ELF-1 (cell line): Measurements from ENCODE around the gene PGR.
A peak's percentile ranks its signal among the peaks of the same experiment; 100 is the strongest.

ENCODE experiments used
- DNase-seq: peaks from one replicate; pipeline ENCODE4 v3.0.0-alpha.2; 2016; ENCODE audit warnings: low read depth, low spot score

Gene PGR

DNA sequence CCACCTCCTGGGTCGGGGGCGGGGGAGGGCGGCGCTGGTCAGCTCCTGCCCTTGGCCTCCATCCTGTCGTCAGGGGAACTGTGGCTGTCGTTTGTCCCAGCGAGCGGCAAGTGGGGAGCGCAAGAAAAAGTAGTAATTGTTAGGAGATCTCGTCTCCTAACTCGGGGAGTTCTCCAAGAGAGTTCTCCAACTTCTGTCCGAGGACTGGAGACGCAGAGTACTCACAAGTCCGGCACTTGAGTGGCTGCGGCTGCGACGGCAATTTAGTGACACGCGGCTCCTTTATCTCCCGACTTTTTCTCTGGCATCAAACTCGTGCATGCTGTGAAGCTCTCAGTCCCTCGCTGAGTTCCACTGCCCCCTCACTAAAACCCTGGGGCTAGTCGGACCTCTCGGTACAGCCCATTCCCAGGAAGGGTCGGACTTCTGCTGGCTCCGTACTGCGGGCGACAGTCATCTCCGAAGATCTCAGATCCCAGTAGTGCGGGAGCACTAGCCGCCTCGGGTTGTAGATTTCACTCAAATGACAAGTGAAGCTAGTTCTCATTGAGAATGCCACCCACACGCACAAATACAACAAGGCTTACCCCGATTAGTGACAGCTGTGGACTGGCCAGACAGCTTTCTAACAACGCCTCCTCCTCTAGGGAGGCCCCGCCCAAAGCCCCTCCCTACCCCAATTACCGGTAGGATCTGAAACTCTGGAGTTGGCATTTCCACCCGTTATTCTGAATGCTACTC, at the start of gene PGR:
TSS of gene PGR (minus strand) at position 611 of the 741 bp plus-strand sequence. CDS start 743 bp downstream, outside the sequence.
- peak; percentile 48 for DNase-seq

DNA sequence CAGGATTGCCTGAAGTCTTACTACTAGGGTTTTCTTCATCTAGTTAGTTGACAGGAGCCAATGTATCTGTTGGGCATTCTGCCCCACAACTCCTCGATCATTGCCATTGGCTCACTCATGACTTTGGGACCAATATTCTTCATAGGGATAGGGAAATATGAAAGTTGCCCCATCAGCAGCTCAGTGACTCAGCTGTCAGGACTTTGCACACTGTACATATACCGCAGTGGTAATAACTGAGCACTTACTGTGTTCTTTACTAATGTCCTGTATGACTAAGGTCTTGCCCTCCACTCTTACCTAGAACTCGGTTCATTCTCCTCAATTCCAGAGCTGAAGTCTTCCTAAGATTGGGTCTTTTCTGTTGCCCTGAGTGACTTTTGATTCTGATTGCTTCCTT, 46.8 kb upstream of the PGR start:
- no peak for DNase-seq

DNA sequence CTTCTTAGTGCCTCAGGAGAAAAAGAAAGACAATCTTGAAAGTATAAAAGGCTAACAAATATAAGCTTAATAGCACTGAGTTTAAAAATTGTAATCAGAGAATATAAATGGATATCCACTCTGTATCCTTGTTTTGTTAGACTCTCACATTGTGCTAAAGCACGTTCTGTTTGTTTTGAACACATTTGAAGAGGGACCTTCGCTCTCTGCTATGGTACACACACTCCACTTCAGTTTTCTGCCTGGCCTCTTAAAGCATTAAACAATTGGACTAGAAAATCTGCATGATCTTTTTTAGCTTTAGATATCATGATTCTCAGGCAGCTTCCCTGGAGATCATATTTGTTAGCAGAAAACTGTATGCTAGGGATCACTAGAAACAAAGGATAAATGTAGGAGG, 40.3 kb upstream of the PGR start:
- no peak for DNase-seq

DNA sequence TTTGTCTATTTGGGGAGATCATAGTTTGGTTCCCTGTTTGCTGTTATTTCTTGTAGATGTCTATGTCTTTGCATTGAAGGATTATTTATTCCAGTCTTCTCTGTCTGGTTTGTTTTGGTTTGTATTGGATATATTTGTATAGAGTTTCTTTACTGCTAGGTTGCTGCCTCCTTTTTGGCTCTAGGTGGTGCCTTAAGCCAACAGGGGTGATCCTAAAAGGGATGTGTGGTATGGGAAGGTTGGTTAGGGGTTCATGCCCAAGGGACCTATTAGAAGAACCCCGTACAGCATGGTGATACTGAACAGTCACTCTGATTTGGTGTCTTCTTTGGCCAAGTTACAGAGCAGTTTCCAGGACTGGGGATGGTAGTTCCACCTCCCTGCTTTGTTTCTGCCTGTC, 36.4 kb upstream of the PGR start:
- DNase-seq, result no peak

DNA sequence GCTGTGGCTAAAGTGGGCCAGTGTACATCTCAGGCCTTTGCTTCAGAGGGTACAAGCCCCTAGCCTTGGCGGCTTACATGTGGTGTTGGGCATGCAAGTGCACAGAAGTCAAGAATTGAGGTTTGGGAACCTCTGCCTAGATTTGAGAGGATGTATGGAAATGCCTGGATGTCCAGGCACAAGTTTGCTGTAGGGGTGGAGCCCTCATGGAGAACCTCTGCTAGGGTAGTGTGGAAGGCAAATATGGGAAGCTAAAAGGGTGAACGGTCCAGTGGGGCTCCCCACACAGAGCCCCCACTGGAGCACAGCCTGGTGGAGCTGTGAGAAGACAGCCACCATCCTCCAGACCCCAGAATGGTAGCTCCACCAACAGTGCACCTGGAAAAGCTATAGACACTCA, 28.5 kb upstream of the PGR start:
- no peak for DNase-seq

DNA sequence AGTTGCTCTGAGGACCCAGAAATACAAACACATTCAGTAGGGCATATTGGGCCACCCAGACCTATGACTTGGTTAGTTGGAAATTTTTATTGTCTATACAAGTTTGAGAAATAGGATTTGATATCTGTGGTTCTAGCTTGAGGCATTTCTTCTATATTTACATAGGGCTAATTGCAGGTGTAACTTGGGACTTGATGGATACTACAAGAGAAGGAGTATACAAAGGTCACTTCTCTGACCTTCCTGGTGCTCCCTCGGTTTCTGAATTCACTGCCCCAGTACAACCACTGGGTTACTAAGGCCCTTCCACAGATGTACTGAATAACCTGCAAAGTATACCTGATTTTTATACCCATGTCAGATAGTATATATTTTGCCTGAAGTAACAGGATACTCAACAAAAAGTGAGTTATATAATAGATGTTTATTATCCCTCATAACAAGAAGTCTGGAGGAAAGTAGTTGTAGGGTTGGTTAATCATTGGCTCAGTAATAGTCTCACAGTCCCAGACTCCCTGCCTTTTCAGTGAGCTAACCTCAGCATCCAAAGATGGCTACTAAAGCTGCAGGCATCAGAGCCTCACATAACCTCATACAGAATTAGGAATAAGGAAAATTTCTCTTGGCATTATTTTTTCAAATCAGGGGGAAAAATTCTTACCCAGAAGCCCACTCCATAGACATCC, 8.8 kb upstream of the PGR start:
- DNase-seq, result no peak

DNA sequence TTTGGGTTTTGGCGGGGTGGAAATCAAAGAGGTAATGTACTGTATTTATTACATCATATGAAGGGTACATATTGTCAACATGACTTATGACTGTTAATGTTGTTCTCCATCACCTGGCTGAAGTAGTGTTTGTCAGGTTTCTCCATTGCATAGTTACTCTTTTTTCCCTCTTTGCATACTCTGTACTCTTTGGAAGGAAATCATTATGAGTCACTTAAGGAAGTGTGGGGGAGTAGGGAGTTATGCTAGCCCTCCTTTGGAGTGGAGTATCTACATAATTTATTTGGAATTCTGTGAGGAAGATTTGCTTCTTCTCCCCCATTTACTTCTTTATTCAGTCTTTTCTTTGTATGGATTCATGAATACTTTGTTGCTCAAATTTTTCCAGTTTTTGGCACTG, 3.6 kb upstream of the PGR start:
- no peak for DNase-seq

DNA sequence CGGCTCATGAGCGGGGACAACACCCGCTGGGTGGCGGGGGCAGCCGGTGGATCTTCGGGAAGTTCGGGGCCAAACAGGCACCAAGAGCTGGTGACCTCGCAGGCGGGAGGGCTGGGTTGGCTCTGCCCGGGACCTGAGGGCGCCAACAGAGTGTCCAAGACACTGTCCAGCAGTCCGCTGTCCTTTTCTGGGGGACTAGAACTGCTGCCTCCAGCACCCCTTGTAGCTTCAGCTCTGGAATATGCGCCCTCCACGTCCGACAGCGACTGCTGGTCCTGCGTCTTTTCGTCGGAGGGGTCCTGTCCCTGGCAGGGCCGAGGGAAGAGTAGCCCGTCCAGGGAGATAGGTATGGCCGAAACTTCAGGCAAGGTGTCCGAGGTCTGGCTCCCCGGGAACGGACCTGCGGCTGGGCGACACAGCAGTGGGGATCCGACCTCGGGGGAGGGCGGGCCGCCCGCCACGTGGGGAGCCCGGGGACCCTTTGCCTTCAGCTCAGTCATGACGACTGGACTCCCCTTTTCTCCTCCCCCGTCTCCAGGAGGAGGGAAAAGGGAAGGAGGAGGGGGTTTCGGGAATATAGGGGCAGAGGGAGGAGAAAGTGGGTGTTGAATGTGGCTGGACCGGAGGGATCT, 926 bp downstream of the PGR start:
- no peak for DNase-seq

DNA sequence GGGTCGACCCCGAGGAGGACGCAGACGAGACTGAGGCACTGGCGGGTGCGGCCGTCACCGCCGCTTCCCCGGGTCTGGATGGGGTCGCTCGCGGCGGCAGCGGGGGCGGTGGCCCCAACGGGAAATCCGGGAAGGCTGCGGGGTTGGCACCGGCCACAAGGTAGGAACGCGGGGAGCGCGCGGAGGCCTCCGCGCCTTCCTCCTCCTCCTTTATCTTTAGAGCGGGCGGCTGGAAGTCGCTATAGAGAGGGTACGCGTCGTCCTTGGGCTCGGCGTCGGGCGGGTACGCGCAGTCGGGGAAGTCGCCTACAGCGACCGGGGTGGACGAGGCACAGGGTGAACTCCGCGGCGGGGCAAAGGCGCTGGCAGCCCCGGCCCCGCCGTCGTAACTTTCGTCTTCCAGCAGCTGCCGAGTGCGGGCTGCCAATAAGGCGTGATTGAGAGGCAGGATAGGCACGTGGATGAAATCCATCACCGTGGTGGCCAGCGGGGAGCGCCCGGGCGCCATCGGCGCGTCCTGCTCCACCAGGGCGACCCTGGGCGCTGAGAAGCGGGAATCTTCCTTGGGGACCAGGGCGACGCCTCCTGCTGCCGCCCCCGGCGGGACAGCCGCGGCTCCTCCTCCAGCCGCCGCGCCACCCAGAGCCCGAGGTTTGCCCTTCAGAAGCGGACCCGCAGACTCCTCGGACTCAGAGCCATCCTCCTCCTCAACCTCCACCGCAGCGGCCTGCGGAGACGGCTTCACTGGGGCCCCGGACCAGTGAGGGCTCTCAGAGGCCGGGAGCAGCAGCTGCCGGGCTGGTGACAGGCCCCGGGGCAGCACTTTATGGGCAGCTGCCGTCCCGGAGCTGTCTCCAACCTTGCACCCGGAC, 1.7 kb downstream of the PGR start:
- DNase-seq, result peak; percentile 56

DNA sequence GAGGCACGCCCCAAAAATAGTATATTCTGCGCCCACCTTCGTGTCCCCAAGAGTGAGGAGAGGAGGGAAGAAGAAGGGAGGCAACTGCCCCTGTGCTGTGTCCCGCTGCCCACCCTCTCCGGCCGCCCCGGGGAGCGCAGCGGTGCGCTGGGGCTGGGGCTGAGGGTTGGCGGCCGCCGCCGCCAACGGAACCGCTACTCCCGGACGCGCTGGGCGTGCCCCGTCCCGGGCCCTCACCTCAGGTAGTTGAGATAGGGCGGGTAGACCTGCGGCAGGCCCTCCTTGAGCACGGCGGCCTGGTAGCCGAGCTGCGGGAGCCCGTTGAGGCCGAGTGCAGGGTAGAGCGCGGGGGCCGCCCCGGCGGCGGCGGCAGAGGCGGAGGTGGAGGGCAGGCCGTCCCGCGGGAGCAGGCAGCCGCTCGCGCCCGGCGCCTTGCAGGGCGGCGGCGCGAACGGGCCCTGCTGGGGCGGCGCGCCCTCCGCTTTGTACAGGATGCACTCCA, 2.4 kb downstream of the PGR start:
- DNase-seq, result peak; percentile 42

DNA sequence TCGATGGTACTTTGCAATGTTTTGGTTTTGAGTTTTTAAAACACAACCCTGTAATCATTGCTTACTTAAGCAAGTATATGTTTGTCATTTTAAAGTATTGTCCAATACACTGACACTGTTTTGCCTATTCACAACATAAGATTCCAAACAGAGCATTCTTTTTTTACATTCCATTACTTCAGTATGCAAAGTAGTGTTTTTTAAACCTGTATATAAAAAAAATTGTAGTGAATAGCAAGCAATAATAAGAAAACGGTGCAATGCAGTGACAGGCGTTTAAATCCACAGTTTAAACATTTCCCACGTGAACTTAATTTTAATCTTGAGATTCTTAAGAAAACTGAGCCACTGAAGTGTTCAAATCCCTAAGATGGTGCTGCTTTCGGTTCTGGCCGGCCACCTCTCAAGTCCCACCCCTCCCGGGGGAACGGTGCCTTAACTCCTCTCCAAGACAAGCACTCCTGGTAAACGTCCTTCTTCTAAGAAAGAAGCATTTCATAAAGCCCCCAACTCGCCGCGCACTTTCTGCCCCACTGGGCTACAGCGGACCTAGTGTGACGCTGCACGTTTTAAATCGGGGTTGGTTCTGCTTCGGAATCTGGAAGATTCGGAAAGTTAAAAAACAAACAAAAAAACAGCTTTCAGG, 2.9 kb downstream of the PGR start:
- DNase-seq, result peak; percentile 18

DNA sequence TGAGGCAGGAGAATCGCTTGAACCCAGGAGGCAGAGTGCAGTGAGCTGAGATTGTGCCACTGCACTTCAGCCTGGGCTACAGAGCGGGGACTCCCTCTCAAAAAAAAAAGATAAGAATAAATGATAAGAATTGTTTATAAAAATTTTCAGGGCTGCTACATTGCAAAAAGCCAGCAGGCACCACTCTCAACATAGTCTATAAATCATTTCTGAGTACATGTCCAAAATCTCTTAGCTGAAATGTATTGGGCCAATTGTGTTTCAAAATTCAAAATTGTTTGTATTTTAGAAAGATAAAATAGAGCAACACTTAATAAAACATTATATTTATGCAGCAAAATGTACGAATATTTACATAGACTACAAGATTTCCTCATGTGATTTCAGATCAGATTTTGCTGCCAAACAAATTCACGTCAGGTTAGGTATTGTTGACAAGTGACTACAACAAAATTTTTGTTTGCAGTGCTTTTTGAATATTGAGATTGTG, 13.9 kb downstream of the PGR start:
- no peak for DNase-seq

DNA sequence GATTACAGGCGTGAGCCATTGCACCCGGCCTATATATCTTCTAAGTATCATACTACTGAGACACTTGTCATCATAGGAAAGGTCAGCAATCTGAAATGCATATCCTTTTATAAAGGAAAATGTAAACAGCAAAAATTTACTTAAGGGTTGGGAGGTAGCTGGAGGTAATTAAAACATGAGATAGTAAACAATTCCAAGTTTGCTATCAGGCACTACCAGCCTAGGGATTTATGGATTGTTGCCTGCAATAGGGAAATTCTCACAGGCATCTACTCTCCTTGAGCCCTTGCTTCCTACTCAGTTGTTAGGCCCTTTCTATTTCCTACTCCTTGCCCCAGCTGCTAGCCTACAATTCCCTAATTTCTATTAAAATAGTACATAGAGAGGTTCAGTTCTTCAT, 16.1 kb downstream of the PGR start:
- no peak for DNase-seq

DNA sequence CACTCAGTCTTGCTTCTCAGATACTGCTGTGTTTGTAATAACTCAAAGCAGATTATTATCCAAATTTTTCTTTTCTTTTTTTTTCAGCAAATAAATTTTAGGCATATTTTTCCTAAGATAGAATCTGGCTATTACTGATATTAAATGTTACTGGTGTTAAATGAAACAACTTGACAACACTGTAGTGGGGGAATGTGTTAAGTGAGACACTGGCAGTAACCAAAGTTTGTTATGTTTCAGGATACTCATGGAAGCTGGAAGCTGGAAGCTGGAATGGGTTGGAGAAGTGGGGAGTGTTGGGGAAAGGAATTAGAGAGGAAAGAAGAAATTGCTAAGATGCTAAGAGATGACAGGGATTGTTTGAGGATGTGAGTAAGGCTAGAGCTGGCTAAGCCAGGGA, 24.9 kb downstream of the PGR start:
- DNase-seq, result no peak

DNA sequence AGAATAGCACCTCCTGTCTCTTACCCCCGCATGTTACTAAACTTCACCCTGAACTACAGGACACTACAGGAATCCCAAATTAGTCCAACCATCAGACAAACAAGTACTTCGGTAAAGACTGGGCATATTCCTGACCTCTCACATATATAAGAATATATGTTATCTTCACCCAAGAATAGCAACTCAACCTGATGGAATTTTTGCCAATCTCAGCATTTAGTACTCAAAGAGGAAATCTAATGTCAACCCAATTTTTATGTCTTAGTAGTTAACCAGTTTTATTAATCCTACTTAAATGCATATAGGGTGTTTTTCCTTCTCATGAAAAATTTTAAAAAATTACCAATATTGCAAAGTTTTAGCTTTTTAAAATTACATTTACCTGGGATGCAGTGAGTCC, 26.2 kb downstream of the PGR start:
- no peak for DNase-seq

DNA sequence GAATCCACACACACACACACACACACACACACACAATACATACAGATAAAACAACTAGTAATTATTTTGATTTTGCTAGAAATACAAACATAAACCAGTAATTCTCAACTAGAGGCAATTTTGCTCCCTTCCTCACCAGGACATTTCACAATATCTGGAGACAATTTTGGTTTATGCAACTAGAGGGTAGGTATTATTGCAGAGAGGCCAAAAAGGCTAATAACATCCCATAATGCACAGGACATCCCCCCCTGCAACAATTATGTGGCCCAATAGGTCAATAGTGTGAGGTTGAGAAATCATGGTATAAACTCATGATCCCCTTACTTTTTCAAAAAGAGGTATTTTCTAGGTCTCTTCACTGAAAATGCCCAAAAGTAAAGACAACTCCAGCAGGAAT, 29.0 kb downstream of the PGR start:
- DNase-seq, result no peak

DNA sequence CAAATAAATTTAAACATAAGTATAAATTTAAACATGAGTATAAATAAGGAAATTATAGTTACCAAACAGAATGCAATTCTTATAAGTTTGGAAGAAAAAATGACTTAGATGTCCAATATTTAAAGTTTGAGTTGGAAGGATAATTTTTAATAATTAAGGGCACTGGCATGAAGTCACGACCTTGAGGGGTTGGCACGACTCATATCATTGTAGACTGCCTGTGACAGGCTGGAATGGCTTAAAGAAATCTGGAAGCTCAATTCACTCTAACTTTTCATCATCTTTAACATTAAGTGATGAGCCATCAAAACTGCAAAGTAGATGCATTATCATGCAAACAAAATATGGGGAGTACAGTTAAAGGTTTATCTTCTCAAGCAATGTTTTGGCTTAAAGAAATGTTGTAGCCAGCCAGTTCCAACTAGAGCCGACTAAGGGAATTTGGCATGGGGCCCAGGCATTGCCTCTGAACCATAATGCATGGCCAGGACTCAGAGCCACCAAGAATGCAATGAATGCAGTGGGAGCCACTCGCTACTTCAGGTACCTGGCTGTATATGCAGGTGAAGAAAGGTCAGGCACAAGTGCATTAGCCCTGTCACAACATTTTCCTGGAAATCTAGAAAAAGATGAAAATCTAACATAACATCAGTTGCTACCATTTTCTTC, 33.4 kb downstream of the PGR start:
- DNase-seq, result no peak

DNA sequence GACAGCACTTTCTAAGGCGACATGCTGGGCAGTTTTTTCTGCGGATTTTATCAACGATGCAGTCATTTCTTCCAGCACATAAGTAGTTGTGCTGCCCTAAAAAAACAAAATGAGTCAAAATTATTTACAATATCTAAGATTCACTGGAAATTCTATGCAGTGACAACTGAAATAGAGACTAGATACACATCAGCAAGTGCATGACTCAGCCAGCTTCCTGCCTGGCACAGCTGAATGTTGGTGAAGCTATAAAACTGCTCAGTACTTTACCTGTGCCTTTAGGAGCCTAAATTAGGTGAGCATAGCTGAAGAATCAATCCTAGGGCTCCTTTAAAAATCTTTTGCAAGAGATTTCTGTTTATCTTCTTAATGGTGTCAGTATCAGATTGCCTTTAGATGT, 37.8 kb downstream of the PGR start:
- no peak for DNase-seq

DNA sequence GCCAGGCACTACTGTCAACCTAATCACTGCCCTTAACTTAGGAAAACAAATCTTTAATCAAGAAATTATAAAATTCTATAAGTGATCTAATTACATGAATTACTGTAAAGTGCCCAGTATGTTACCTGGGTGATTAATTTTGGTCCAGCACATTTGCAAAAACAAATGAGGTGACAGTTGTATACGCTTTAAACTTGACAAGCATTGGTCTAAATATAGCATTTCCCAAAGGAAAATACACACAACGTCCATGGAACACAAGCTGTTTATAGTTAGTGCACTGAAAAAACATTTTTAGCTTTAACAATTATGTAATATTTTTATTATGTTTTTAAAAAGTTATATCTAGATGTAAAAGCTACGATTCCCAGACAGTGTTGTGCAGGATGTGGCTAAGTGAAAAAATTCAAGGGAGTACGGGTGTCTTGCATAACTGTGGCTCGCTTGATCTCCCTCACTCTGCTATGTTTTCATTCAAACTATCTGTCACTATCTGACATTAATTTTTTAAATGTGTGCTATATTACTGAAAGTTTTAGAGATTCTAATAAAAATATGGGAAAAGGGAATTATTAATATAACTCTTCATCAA, 38.8 kb downstream of the PGR start:
- no peak for DNase-seq

DNA sequence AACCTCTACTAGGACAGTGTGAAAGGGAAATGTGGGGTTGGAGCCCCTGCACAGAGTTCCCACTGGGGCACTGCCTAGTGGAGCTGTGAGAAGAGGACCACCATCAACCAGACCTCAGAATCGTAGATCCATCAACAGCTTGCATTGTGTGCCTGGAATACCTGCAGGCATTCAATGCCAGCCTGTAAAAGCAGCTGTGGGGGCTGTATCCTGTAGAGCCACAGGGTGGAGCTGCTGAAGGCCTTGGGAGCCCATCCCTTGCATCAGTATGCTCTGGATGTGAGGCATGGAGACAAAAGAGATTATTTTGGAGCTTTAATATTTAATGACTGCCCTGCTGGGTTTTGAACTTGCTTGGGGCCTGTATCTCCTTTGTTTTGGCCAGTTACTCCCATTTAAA, 46.3 kb downstream of the PGR start:
- no peak for DNase-seq
